Thoracic aorta endothelial cell (primary cell): ENCODE results near the gene MS4A14. TPM values are rescaled to one million over a fixed set of nuclear protein-coding genes. Genes with fewer than 3 reads are reported as not detected.

Source experiments
- total RNA-seq: library from RNA; depleted of rRNA; stranded (reverse); fragments of >200 nt; gene quantifications from 2 replicates; pipeline ENCODE4 v1.2.3, GENCODE V29; 2012

MS4A14 gene, protein sequence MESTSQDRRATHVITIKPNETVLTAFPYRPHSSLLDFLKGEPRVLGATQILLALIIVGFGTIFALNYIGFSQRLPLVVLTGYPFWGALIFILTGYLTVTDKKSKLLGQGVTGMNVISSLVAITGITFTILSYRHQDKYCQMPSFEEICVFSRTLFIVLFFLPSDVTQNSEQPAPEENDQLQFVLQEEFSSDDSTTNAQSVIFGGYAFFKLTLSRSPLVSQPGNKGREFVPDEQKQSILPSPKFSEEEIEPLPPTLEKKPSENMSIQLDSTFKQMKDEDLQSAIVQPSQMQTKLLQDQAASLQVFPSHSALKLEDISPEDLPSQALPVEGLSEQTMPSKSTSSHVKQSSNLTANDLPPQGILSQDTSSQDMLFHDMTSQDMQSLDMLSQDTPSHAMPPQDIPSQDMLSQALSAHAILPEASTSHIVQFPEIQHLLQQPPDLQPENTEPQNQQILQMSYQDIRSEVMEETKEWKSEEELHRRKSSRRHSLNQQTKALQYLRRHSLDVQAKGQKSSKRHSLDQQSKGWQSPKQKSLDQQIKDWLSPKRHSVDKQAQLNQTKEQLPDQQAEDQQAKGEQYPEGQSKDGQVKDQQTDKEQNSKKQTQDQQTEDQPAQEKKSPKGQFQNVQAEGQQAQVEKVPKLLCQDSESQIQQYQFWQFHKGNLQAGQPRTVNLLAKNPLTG
- not detected in 2 replicates for total RNA-seq

DNA sequence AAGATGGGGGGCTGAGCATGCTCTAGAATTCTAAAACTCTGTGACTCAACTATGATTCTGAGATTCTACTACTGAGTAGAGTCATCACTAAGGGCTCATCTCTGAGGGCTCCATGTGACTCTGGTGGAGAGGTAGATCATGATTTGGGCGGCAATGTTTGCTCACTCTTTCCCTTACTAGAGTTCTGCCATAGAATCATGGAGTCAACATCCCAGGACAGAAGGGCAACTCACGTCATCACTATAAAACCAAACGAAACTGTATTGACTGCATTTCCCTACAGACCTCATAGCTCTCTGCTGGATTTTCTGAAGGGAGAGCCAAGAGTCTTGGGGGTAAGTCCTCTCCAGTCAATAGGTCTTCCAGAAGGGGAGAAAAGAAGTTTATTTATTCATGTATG is at the start of gene MS4A14:
TSS of gene MS4A14 (plus strand) at position 78 of the 400 bp plus-strand sequence. CDS start at position 198, 120 bp downstream.

DNA sequence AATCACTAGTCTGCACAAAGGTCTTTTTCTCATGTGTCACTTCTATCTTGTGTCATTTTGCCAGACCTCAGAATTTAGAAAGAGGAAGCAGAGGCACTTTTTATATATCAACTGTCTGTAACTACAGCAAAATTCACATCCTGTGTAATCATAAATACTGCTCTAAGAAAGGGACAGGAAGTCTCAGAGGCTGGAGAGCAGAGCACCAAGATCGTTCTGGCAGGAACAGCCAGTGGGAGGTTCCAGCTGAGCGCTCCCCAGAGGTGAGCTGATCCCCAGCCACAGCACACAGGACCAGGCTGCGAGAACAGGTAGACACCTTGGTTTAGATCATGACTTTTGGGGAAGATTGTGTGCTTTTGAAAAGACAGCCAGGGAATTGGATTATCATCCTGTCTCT is 17.9 kb upstream of the MS4A14 start, which contains the start of gene MS4A7:
TSS of gene MS4A7 (plus strand) at position 179 of the 400 bp plus-strand sequence. CDS start 4,610 bp downstream, outside the sequence.

DNA sequence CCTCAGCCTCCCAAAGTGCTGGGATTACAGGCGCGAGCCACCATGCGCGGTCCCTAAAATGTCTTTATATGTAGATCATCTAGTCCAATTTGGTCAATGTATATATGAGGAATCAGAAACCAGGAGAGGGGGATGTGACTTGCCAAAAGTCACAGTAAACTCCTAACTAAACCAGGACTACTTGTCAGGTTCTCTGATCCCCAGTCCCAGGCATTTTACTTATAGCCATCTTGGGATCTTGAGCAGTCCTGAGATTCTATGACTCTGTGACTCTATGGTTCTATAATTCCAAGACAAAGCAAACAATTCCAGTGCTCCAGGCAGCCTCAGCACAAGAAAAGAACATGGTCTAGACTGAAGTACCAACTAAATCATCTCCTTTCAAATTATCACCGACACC is 33.0 kb downstream of the MS4A14 start, which contains the start of gene MS4A5:
TSS of gene MS4A5 (plus strand) at position 301 of the 400 bp plus-strand sequence. CDS start 103 bp downstream, outside the sequence.

DNA sequence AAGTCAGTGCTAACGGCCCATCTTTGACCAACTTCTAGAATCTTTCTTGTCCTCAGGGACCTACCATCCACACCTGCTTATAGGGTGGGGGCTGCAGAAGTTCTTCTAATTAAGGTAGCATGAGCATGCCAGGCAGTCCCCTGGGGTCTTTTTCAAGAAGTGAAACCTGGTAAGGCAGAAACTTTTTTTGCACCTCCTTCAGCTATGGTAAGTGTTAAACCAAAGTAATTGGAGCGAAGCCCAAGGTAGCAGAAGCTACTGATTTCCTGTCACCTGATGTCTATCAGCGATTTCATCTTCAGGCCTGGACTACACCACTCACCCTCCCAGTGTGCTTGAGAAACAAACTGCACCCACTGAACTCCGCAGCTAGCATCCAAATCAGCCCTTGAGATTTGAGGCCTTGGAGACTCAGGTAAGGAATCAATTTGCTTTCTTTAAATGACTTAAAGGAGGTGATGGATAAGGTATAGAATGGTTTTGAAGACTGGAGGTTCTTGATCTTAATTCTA is 59.3 kb downstream of the MS4A14 start, which contains the start of gene MS4A1:
TSS of gene MS4A1 (plus strand) at position 317 of the 512 bp plus-strand sequence. CDS start 6,528 bp downstream, outside the sequence.

Other genes with a start within 250 kb of the MS4A14 start
- gene MS4A6A, start 213.4 kb upstream of the MS4A14 start, total RNA-seq = 0.40 and 0.65 TPM in 2 replicates
- gene MS4A4E, start 153.3 kb upstream of the MS4A14 start, total RNA-seq = not detected in 2 replicates
- gene MS4A4A, start 115.8 kb upstream of the MS4A14 start, total RNA-seq = not detected in 2 replicates
- not detected in 2 replicates for gene MS4A6E, start 69.2 kb upstream of the MS4A14 start, total RNA-seq
- not detected in 2 replicates for gene MS4A7, start 17.9 kb upstream of the MS4A14 start, total RNA-seq
- gene MS4A5, start 33.1 kb downstream of the MS4A14 start, total RNA-seq = not detected in 2 replicates
- gene MS4A1, start 59.4 kb downstream of the MS4A14 start, total RNA-seq = not detected in 2 replicates
- gene MS4A12, start 96.3 kb downstream of the MS4A14 start, total RNA-seq = not detected in 2 replicates
- not detected in 2 replicates for gene MS4A13, start 118.9 kb downstream of the MS4A14 start, total RNA-seq